Measurements from ENCODE around the gene WNT11. TPM values are rescaled to one million over a fixed set of nuclear protein-coding genes. Genes with fewer than 3 reads are reported as not detected.

Gene WNT11
- total and polyA plus RNA-seq, 2 of the 13 experiments (the other 11 are each of a cell fraction or from before 2014, with no cell fraction given) = 0.34 to 0.66 TPM

DNA sequence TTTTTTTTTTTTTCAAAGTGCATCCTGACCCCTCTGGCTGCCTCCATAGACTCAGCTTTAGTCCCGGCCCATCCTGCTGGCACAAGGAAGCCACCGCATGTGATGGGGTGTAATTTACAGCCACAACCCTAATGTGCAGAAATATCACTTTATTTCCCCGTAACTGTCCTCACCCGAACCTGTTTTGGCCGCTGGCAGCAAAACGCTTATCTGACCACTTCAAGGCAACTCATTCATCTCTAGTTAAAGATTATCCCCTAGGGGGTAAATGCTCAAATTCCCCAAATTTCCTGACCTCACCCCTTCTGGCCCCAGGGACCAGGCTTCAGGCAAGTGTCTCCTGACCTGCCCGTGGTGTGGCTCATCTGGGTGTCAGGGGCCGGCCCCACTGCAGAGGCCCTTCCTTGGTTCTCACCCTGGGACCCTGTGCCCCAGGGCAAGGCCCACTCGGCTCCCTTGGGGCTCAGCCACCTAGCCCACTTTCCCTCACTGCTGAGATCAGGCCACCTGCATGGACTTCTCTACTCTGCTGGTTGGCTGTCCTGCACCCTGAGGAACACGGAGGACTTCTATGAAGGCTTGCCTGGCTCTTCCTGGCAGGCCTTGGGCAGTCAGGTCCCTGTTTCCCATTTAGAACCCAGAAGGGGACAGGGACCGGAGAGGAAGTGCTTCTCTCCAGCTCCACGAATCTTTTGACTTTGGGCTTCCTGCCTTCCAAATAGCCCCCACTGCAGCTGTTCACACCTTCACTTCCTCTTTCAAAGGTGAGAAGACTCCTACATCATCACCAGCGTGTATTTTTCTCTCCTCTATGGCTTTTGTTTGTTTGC lies 53.3 kb downstream of the WNT11 start (continued):
- TF ChIP-seq, protein P1, sequence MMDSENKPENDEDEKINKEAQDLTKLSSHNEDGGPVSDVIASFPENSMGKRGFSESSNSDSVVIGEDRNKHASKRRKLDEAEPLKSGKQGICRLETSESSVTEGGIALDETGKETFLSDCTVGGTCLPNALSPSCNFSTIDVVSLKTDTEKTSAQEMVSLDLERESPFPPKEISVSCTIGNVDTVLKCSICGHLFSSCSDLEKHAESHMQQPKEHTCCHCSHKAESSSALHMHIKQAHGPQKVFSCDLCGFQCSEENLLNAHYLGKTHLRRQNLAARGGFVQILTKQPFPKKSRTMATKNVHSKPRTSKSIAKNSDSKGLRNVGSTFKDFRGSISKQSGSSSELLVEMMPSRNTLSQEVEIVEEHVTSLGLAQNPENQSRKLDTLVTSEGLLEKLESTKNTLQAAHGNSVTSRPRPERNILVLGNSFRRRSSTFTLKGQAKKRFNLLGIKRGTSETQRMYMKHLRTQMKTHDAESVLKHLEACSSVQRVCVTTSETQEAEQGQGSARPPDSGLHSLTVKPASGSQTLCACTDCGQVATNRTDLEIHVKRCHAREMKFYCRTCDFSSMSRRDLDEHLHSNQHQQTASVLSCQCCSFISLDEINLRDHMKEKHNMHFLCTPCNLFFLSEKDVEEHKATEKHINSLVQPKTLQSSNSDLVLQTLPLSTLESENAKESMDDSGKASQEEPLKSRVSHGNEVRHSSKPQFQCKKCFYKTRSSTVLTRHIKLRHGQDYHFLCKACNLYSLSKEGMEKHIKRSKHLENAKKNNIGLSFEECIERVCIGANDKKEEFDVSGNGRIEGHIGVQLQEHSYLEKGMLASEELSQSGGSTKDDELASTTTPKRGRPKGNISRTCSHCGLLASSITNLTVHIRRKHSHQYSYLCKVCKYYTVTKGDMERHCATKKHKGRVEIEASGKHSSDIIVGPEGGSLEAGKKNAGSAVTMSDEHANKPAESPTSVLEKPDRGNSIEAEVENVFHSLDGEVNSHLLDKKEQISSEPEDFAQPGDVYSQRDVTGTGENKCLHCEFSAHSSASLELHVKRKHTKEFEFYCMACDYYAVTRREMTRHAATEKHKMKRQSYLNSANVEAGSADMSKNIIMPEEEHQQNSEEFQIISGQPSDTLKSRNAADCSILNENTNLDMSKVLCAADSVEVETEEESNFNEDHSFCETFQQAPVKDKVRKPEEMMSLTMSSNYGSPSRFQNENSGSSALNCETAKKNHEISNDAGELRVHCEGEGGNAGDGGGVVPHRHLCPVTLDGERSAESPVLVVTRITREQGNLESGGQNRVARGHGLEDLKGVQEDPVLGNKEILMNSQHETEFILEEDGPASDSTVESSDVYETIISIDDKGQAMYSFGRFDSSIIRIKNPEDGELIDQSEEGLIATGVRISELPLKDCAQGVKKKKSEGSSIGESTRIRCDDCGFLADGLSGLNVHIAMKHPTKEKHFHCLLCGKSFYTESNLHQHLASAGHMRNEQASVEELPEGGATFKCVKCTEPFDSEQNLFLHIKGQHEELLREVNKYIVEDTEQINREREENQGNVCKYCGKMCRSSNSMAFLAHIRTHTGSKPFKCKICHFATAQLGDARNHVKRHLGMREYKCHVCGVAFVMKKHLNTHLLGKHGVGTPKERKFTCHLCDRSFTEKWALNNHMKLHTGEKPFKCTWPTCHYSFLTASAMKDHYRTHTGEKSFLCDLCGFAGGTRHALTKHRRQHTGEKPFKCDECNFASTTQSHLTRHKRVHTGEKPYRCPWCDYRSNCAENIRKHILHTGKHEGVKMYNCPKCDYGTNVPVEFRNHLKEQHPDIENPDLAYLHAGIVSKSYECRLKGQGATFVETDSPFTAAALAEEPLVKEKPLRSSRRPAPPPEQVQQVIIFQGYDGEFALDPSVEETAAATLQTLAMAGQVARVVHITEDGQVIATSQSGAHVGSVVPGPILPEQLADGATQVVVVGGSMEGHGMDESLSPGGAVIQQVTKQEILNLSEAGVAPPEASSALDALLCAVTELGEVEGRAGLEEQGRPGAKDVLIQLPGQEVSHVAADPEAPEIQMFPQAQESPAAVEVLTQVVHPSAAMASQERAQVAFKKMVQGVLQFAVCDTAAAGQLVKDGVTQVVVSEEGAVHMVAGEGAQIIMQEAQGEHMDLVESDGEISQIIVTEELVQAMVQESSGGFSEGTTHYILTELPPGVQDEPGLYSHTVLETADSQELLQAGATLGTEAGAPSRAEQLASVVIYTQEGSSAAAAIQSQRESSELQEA (CRISPR knock-in tag; IDR thresholded peaks at IDR 0.05; ENCODE audit: not compliant biosample characterization) = no peak
- TF ChIP-seq ZNF230 (CRISPR knock-in tag; IDR thresholded peaks at IDR 0.05) (0 out of 2 replicates have a peak, but pooled peaks have one; percentile 49), STAG1 (CRISPR knock-in tag; IDR thresholded peaks at IDR 0.05) (0 out of 2 replicates have a peak, but pooled peaks have one; percentile 6), RARA (CRISPR knock-in tag; IDR thresholded peaks at IDR 0.05) (no peak), ZZZ3 (CRISPR knock-in tag; IDR thresholded peaks at IDR 0.05; ENCODE audit: borderline replicate concordance) (peak; percentile 34; the same call in 1 of the 2 replicates), ZNF816 (CRISPR knock-in tag; IDR thresholded peaks at IDR 0.05; ENCODE audit: borderline replicate concordance) (no peak), ZXDC (CRISPR knock-in tag; IDR thresholded peaks at IDR 0.05) (no peak), ZNF781 (CRISPR knock-in tag; IDR thresholded peaks at IDR 0.05; ENCODE audit: borderline replicate concordance, not compliant biosample characterization) (no peak)
- TF ChIP-seq, protein P2, sequence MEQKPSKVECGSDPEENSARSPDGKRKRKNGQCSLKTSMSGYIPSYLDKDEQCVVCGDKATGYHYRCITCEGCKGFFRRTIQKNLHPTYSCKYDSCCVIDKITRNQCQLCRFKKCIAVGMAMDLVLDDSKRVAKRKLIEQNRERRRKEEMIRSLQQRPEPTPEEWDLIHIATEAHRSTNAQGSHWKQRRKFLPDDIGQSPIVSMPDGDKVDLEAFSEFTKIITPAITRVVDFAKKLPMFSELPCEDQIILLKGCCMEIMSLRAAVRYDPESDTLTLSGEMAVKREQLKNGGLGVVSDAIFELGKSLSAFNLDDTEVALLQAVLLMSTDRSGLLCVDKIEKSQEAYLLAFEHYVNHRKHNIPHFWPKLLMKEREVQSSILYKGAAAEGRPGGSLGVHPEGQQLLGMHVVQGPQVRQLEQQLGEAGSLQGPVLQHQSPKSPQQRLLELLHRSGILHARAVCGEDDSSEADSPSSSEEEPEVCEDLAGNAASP (CRISPR knock-in tag; IDR thresholded peaks at IDR 0.05; ENCODE audit: borderline replicate concordance) = peak; percentile 56; the same call in 1 of the 2 replicates
- TF ChIP-seq, protein P3, sequence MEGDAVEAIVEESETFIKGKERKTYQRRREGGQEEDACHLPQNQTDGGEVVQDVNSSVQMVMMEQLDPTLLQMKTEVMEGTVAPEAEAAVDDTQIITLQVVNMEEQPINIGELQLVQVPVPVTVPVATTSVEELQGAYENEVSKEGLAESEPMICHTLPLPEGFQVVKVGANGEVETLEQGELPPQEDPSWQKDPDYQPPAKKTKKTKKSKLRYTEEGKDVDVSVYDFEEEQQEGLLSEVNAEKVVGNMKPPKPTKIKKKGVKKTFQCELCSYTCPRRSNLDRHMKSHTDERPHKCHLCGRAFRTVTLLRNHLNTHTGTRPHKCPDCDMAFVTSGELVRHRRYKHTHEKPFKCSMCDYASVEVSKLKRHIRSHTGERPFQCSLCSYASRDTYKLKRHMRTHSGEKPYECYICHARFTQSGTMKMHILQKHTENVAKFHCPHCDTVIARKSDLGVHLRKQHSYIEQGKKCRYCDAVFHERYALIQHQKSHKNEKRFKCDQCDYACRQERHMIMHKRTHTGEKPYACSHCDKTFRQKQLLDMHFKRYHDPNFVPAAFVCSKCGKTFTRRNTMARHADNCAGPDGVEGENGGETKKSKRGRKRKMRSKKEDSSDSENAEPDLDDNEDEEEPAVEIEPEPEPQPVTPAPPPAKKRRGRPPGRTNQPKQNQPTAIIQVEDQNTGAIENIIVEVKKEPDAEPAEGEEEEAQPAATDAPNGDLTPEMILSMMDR (CRISPR knock-in tag; IDR thresholded peaks at IDR 0.05) = no peak
